ENCODE results near the gene ARMC5. TPM values are rescaled to one million over a fixed set of nuclear protein-coding genes. Genes with fewer than 3 reads are reported as not detected.

ARMC5 gene
- polyA plus RNA-seq, 1 of the 3 experiments (the other 2 are of a cell fraction), result 8.9 TPM

GRCh38 chr16:31477220-31478216, 18.2 kb downstream of the ARMC5 start:
- no peaks in the 10 kb centered on the region for H3K9me2 ChIP-seq
- ChIA-PET CTCF (interaction anchor here (0.7 to 1.9 kb wide), 3 partner anchors 17 to 47 kb away, joined by 3 to 8 read pairs (median 4); no protein-coding TSS in a partner anchor), POLR2A (no interaction called here)
- peaks cover 31% of the 10 kb centered on the region for H3F3A ChIP-seq (replicated peaks; ENCODE audit: insufficient read depth)
- TF ChIP-seq RAD21 (IDR thresholded peaks at IDR 0.05; ENCODE audit: low read length) (no peak), MXI1 (IDR thresholded peaks at IDR 0.05; ENCODE audit: low read depth, low read length) (no peak), GATA2 (CRISPR knock-in tag; IDR thresholded peaks at IDR 0.05) (no peak), TCF12 (IDR thresholded peaks at IDR 0.05) (no peak), CTCF (IDR thresholded peaks at IDR 0.05) (no peak), REST (IDR thresholded peaks at IDR 0.05; ENCODE audit: low read depth, low read length) (no peak), TEAD4 (IDR thresholded peaks at IDR 0.05; ENCODE audit: borderline replicate concordance, insufficient read depth) (no peak), TAF1 (IDR thresholded peaks at IDR 0.05; ENCODE audit: borderline replicate concordance, low read depth, low read length) (no peak), NFIC (IDR thresholded peaks at IDR 0.05; ENCODE audit: borderline replicate concordance) (no peak), YY1 (IDR thresholded peaks at IDR 0.05; ENCODE audit: low read depth) (no peak), SMC3 (IDR thresholded peaks at IDR 0.05; ENCODE audit: low read depth, low read length) (no peak), PBX3 (IDR thresholded peaks at IDR 0.05) (no peak), POLR2AphosphoS5 (IDR thresholded peaks at IDR 0.05; ENCODE audit: low read depth, low read length) (no peak), FOXJ3 (CRISPR knock-in tag; IDR thresholded peaks at IDR 0.05) (no peak), RXRA (IDR thresholded peaks at IDR 0.05; ENCODE audit: borderline replicate concordance, low read depth) (no peak), IRF3 (IDR thresholded peaks at IDR 0.05; ENCODE audit: low read depth, low read length) (no peak), FOXM1 (IDR thresholded peaks at IDR 0.05; ENCODE audit: low read depth) (no peak)
- TF ChIP-seq, protein P1, sequence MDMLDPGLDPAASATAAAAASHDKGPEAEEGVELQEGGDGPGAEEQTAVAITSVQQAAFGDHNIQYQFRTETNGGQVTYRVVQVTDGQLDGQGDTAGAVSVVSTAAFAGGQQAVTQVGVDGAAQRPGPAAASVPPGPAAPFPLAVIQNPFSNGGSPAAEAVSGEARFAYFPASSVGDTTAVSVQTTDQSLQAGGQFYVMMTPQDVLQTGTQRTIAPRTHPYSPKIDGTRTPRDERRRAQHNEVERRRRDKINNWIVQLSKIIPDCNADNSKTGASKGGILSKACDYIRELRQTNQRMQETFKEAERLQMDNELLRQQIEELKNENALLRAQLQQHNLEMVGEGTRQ (IDR thresholded peaks at IDR 0.05; ENCODE audit: borderline replicate concordance, low read depth, low read length), result no peak
- TF ChIP-seq, protein P2, sequence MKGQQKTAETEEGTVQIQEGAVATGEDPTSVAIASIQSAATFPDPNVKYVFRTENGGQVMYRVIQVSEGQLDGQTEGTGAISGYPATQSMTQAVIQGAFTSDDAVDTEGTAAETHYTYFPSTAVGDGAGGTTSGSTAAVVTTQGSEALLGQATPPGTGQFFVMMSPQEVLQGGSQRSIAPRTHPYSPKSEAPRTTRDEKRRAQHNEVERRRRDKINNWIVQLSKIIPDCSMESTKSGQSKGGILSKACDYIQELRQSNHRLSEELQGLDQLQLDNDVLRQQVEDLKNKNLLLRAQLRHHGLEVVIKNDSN (IDR thresholded peaks at IDR 0.05; ENCODE audit: borderline replicate concordance, low read depth), result no peak
- peaks cover 26% of the 10 kb centered on the region for H3K79me2 ChIP-seq (ENCODE audit: insufficient read depth)
- no peaks in the 10 kb centered on the region for H3K27me3 ChIP-seq (ENCODE audit: insufficient read depth)
- H3K4me2 ChIP-seq, result no peak overlapping the region
- H3K27ac ChIP-seq (ENCODE audit: low read depth in 2 of 2, low read length in 1 of 2), result no peak overlapping the region
- H3K9ac ChIP-seq, result no peak overlapping the region
- no peak overlapping the region for H2AFZ ChIP-seq (ENCODE audit: low read depth)
- 93% methylated on average over 57 of the region's 67 CpGs for WGBS (ENCODE audit: low lambda C conversion rate)
- H4K20me1 ChIP-seq (ENCODE audit: insufficient read depth), result peaks cover 29% of the 10 kb centered on the region
- no peak overlapping the region for H3K4me3 ChIP-seq (ENCODE audit: low read depth in 2 of 2, low read length in 1 of 2)
- H3K36me3 ChIP-seq (replicated peaks in 1 of 2; ENCODE audit: control insufficient read depth in 1 of 2, insufficient read depth in 2 of 2, low read length in 1 of 2), result peaks cover 27 to 35% of the 10 kb centered on the region in 2 experiments
- no peaks in the 10 kb centered on the region for H3K9me3 ChIP-seq
- H3K4me1 ChIP-seq (ENCODE audit: control insufficient read depth in 1 of 2, insufficient read depth in 2 of 2, low read depth in 1 of 2, low read length in 1 of 2), result peaks cover 0 to 6% of the 10 kb centered on the region in 2 experiments; a peak in 1 of 4 replicates
- no peak for DNase-seq
